Measurements from ENCODE around the gene TMEM158. TPM values are rescaled to one million over a fixed set of nuclear protein-coding genes. Genes with fewer than 3 reads are reported as not detected.

Gene TMEM158
- total RNA-seq, 1 experiment from 2014 or later, result 7.5 TPM

- H2AFZ ChIP-seq, result no peak overlapping the region
- TF ChIP-seq CTCF (conservative IDR thresholded peaks at IDR 0.05) (no peak), EZH2 (IDR thresholded peaks at IDR 0.05; ENCODE audit: low read depth) (no peak)
- H3F3A ChIP-seq (ENCODE audit: insufficient read depth, low read depth), result peaks cover 16% of the 10 kb centered on the region
- no peaks in the 10 kb centered on the region for H3K27me3 ChIP-seq (ENCODE audit: insufficient read depth, low read depth)
- no peaks in the 10 kb centered on the region for H3K79me2 ChIP-seq (ENCODE audit: low read depth)
- 0 out of 2 replicates have a peak overlapping the region, but pooled peaks have one; percentile 15 for H3K4me2 ChIP-seq
- intact Hi-C loops (cut with micrococcal nuclease; ENCODE audit: unreplicated experiment), result no loop called here
- no peaks in the 10 kb centered on the region for H4K20me1 ChIP-seq (ENCODE audit: insufficient read depth)
- ChIA-PET CTCF (no interaction called here), POLR2A (ENCODE audit: unreplicated experiment) (no interaction called here)
- no TSS peak for BruUV-seq (replicated peaks)
- peaks cover 40% of the 10 kb centered on the region for H3K4me1 ChIP-seq (replicated peaks; ENCODE audit: insufficient read depth)
- no peak for DNase-seq
- no peaks in the 10 kb centered on the region for H3K9me2 ChIP-seq (ENCODE audit: insufficient read depth)
- no peak overlapping the region for H3K4me3 ChIP-seq
- no peaks in the 10 kb centered on the region for H3K36me3 ChIP-seq (ENCODE audit: low read depth)
- H3K27ac ChIP-seq, result 0 out of 2 replicates have a peak overlapping the region, but pooled peaks have one; percentile 38
- H3K9me3 ChIP-seq (ENCODE audit: insufficient read depth, low read depth), result no peaks in the 10 kb centered on the region
These were observed 45.2 kb downstream of the TMEM158 start for GRCh38 chr3:45180899-45181298.

- no peak overlapping the region for H3K4me2 ChIP-seq
- POLR2A ChIA-PET (ENCODE audit: unreplicated experiment), result no interaction called here
These were observed 46.0 kb downstream of the TMEM158 start for GRCh38 chr3:45180051-45180450.

GRCh38 chr3:45179163-45179562 lies 46.9 kb downstream of the TMEM158 start:
- BruUV-seq (replicated peaks), result no TSS peak
- no peak overlapping the region for H3K4me3 ChIP-seq
- no peaks in the 10 kb centered on the region for H3K27me3 ChIP-seq (ENCODE audit: insufficient read depth, low read depth)
- H3K27ac ChIP-seq, result no peak overlapping the region
- H3K9me3 ChIP-seq (ENCODE audit: insufficient read depth, low read depth), result no peaks in the 10 kb centered on the region
- ChIA-PET POLR2A (ENCODE audit: unreplicated experiment) (no interaction called here), CTCF (no interaction called here)
- no peaks in the 10 kb centered on the region for H3K36me3 ChIP-seq (ENCODE audit: low read depth)
- peaks cover 16% of the 10 kb centered on the region for H3F3A ChIP-seq (ENCODE audit: insufficient read depth, low read depth)
- H2AFZ ChIP-seq, result no peak overlapping the region
- intact Hi-C loops (cut with micrococcal nuclease; ENCODE audit: unreplicated experiment), result no loop called here
- peaks cover 32% of the 10 kb centered on the region for H3K4me1 ChIP-seq (replicated peaks; ENCODE audit: insufficient read depth)
- no peak for TF ChIP-seq CTCF (conservative IDR thresholded peaks at IDR 0.05)
- TF ChIP-seq EZH2 (IDR thresholded peaks at IDR 0.05; ENCODE audit: low read depth), result no peak
- H3K9me2 ChIP-seq (ENCODE audit: insufficient read depth), result no peaks in the 10 kb centered on the region
- DNase-seq, result no peak
- H3K79me2 ChIP-seq (ENCODE audit: low read depth), result no peaks in the 10 kb centered on the region
- H3K4me2 ChIP-seq, result no peak overlapping the region
- no peaks in the 10 kb centered on the region for H4K20me1 ChIP-seq (ENCODE audit: insufficient read depth)

More at GRCh38 chr3:45180051-45180450, 46.0 kb downstream of the TMEM158 start:
- Histone ChIP-seq H3K79me2 (ENCODE audit: low read depth) (no peaks in the 10 kb centered on the region), H3K27ac (no peak overlapping the region), H2AFZ (no peak overlapping the region), H3K36me3 (ENCODE audit: low read depth) (no peaks in the 10 kb centered on the region), H4K20me1 (ENCODE audit: insufficient read depth) (no peaks in the 10 kb centered on the region), H3K9me2 (ENCODE audit: insufficient read depth) (no peaks in the 10 kb centered on the region), H3K27me3 (ENCODE audit: insufficient read depth, low read depth) (no peaks in the 10 kb centered on the region), H3K4me3 (no peak overlapping the region), H3K9me3 (ENCODE audit: insufficient read depth, low read depth) (no peaks in the 10 kb centered on the region), H3K4me1 (replicated peaks; ENCODE audit: insufficient read depth) (peaks cover 40% of the 10 kb centered on the region), H3F3A (ENCODE audit: insufficient read depth, low read depth) (peaks cover 16% of the 10 kb centered on the region)
- intact Hi-C loops (cut with micrococcal nuclease; ENCODE audit: unreplicated experiment), result no loop called here
- CTCF ChIA-PET, result no interaction called here
- BruUV-seq (replicated peaks), result no TSS peak
- TF ChIP-seq EZH2 (IDR thresholded peaks at IDR 0.05; ENCODE audit: low read depth) (no peak), CTCF (conservative IDR thresholded peaks at IDR 0.05) (no peak)
- no peak for DNase-seq

Measured in PC-9 (cell line).